PFSK-1 (cell line): ENCODE results near the gene MAPKAPK3.

Experiments
- POLR2AphosphoS5 ChIP-seq: IDR thresholded peaks from 2 replicates; pipeline ENCODE4 v1.6.1; 2012; ENCODE audit warnings: low read depth, mild to moderate bottlenecking, control low read depth, low read length, moderate library complexity
- REST ChIP-seq, 2 experiments: IDR thresholded peaks; 2 replicates each; pipeline versions ENCODE4 v1.6.1 to v1.8.0; 2011 to 2012; ENCODE audit warnings: low read depth in 2 of 2, low read length in 2 of 2, control low read depth in 1 of 2, inconsistent platforms in 1 of 2, mild to moderate bottlenecking in 1 of 2, moderate library complexity in 1 of 2; ENCODE audit not compliant: insufficient read depth in 1 of 2
- SIN3A ChIP-seq: IDR thresholded peaks from 2 replicates; pipeline ENCODE4 v1.6.1; 2012; ENCODE audit warnings: mild to moderate bottlenecking, low read length, moderate library complexity, borderline replicate concordance; ENCODE audit not compliant: insufficient read depth
- TAF1 ChIP-seq: IDR thresholded peaks from 2 replicates; pipeline ENCODE4 v1.6.1; 2012; ENCODE audit warnings: low read length, control low read depth, borderline replicate concordance; ENCODE audit not compliant: insufficient read depth

- TF ChIP-seq POLR2AphosphoS5 (no peak), REST (IDR thresholded peaks at IDR 0.05; ENCODE audit: insufficient read depth in 1 of 2, low read depth in 2 of 2, low read length in 2 of 2) (no peak), SIN3A (no peak), TAF1 (no peak)
Observed at GRCh38 chr3:50617911-50618481, 1.0 kb downstream of the MAPKAPK3 start.
